ENCODE results near the gene CAPN12. TPM values are rescaled to one million over a fixed set of nuclear protein-coding genes. Genes with fewer than 3 reads are reported as not detected.

CAPN12 gene
- total and polyA plus RNA-seq, 4 donors, result 3.8 to 28.7 (median 8.8) TPM

DNA sequence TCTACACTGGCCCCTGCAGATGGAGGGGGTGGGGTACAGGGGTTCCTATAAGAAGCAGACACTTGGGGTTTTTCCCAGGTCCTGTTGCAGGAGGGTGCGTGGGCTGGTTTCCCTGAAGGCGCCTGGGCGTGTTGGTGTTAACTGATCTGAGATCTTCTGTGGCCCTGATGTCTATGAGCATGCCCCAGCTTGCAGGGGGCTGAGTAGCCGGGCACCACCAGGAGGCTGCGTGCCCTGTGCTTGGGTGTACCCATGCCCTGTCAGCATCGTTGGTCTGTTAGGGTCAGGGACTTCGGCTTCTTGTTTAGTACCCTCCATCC is 45.3 kb downstream of the CAPN12 start:
- Histone ChIP-seq H3K36me3 (ENCODE audit: control insufficient read depth in 4 of 4, insufficient read depth in 3 of 4, low read depth in 1 of 4, low read length in 3 of 4) (peaks cover 0 to 9% (median 3%) of the 10 kb centered on the region in 4 donors), H3K27me3 (ENCODE audit: control insufficient read depth in 4 of 4, insufficient read depth in 4 of 4, low read length in 3 of 4) (no peaks in the 10 kb centered on the region), H3K4me3 (ENCODE audit: low read depth in 1 of 3, low read length in 3 of 3) (no peak overlapping the region), H3K9ac (ENCODE audit: low read depth in 1 of 2, low read length in 2 of 2) (no peak overlapping the region), H3K9me3 (ENCODE audit: control insufficient read depth in 4 of 4, low read length in 3 of 4) (no peaks in the 10 kb centered on the region), H3K27ac (ENCODE audit: low read depth in 1 of 2, low read length in 2 of 2) (no peak overlapping the region), H3K4me1 (ENCODE audit: control insufficient read depth in 4 of 4, insufficient read depth in 4 of 4, low read length in 3 of 4) (peaks cover 21 to 73% (median 61%) of the 10 kb centered on the region in 4 donors)
- no peak for TF ChIP-seq MAX (IDR thresholded peaks at IDR 0.05)
- TF ChIP-seq, protein P1, sequence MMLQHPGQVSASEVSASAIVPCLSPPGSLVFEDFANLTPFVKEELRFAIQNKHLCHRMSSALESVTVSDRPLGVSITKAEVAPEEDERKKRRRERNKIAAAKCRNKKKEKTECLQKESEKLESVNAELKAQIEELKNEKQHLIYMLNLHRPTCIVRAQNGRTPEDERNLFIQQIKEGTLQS (IDR thresholded peaks at IDR 0.05), result no peak
- no peak for TF ChIP-seq CTCF (IDR thresholded peaks at IDR 0.05; ENCODE audit: low read depth, low read length, missing input control)
- TF ChIP-seq JUND (IDR thresholded peaks at IDR 0.05), result no peak
- no peak for TF ChIP-seq RAD21 (IDR thresholded peaks at IDR 0.05)
- no peak for TF ChIP-seq HNF4G (IDR thresholded peaks at IDR 0.05)
- TF ChIP-seq EGR1 (IDR thresholded peaks at IDR 0.05; ENCODE audit: low read depth in 2 of 2), result no peak
- no peak for TF ChIP-seq HNF4A (conservative IDR thresholded peaks at IDR 0.05)
- DNase-seq (ENCODE audit: low spot score), result no peak
- WGBS, result 76% methylated on average over 7 of the region's 7 CpGs

DNA sequence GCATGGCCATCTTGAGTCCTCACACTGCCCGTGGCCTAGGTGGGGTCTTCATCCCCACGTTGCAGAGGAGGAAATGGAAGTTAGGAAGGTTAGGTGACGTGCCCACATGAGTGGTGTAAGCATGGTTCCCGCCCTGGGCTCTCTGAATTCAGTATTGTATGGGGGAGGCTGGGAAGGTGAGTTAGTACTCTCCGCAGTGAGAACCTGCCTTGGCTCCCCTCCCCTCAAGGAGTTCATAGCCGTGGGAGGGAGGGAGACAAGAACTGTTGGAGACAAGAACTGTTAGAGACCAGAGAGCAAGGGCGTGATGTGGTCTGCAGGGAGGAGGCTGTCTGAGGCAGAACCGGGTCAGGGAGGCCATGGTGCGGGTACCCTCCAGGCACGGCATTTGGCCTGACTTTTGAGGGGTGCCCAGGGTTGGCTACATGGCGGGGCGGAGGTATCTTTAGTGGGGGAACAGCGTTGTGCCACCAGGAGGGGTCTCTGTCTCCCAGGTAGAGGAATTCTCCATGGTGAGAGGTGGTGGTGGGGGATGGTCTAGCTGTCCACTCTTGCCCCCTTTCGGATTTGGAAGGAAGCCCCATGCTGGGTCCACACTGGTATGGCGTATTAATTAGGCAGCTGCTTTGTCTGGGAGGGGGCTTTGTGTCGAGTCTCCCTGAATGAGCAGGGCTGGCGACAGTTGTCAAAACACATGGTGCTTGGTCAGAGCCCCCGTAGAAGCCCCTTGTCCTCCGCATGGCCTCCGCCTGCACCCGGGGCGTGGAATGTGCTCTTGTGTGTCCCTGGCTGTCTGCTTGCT is 45.8 kb downstream of the CAPN12 start:
- H3K9ac ChIP-seq (ENCODE audit: low read depth in 1 of 2, low read length in 2 of 2), result no peak overlapping the region
- H3K4me3 ChIP-seq (ENCODE audit: low read depth in 1 of 3, low read length in 3 of 3), result no peak overlapping the region
- peaks cover 0 to 3% (median 2%) of the 10 kb centered on the region in 4 donors for H3K36me3 ChIP-seq (ENCODE audit: control insufficient read depth in 4 of 4, insufficient read depth in 3 of 4, low read depth in 1 of 4, low read length in 3 of 4)
- H3K4me1 ChIP-seq (ENCODE audit: control insufficient read depth in 4 of 4, insufficient read depth in 4 of 4, low read length in 3 of 4), result peaks cover 24 to 79% (median 65%) of the 10 kb centered on the region in 4 donors
- TF ChIP-seq TAF1 (conservative IDR thresholded peaks at IDR 0.05) (no peak), GABPA (IDR thresholded peaks at IDR 0.05 in 1 of 2, conservative IDR thresholded peaks at IDR 0.05 in 1 of 2) (no peak), REST (IDR thresholded peaks at IDR 0.05) (no peak), JUND (IDR thresholded peaks at IDR 0.05) (no peak), HNF4G (IDR thresholded peaks at IDR 0.05) (no peak), HNF4A (conservative IDR thresholded peaks at IDR 0.05) (no peak), CTCF (IDR thresholded peaks at IDR 0.05; ENCODE audit: low read depth, low read length, missing input control) (no peak), SP1 (IDR thresholded peaks at IDR 0.05) (no peak), YY1 (IDR thresholded peaks at IDR 0.05) (no peak), RAD21 (IDR thresholded peaks at IDR 0.05) (no peak), EGR1 (IDR thresholded peaks at IDR 0.05; ENCODE audit: low read depth in 2 of 2) (no peak), NR2F2 (IDR thresholded peaks at IDR 0.05) (no peak), FOXA1 (IDR thresholded peaks at IDR 0.05) (no peak), MAX (IDR thresholded peaks at IDR 0.05) (no peak), RXRA (IDR thresholded peaks at IDR 0.05) (no peak)
- TF ChIP-seq, protein P2, sequence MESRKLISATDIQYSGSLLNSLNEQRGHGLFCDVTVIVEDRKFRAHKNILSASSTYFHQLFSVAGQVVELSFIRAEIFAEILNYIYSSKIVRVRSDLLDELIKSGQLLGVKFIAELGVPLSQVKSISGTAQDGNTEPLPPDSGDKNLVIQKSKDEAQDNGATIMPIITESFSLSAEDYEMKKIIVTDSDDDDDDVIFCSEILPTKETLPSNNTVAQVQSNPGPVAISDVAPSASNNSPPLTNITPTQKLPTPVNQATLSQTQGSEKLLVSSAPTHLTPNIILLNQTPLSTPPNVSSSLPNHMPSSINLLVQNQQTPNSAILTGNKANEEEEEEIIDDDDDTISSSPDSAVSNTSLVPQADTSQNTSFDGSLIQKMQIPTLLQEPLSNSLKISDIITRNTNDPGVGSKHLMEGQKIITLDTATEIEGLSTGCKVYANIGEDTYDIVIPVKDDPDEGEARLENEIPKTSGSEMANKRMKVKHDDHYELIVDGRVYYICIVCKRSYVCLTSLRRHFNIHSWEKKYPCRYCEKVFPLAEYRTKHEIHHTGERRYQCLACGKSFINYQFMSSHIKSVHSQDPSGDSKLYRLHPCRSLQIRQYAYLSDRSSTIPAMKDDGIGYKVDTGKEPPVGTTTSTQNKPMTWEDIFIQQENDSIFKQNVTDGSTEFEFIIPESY (IDR thresholded peaks at IDR 0.05), result no peak
- TF ChIP-seq, protein P1 (IDR thresholded peaks at IDR 0.05), result no peak
- H3K27ac ChIP-seq (ENCODE audit: low read depth in 1 of 2, low read length in 2 of 2), result peak overlapping the region in 1 of 2 donors; percentile 7
- 92% methylated on average over 22 of the region's 22 CpGs for WGBS
- no peaks in the 10 kb centered on the region for H3K9me3 ChIP-seq (ENCODE audit: control insufficient read depth in 4 of 4, low read length in 3 of 4)
- DNase-seq (ENCODE audit: low spot score), result no peak
- no peaks in the 10 kb centered on the region for H3K27me3 ChIP-seq (ENCODE audit: control insufficient read depth in 4 of 4, insufficient read depth in 4 of 4, low read length in 3 of 4)
